Measurements from ENCODE around the gene GPX2. TPM values are rescaled to one million over a fixed set of nuclear protein-coding genes. Genes with fewer than 3 reads are reported as not detected.

Gene GPX2
- total RNA-seq, 1 donor from 2014 or later = not detected

Other genes with a start within 250 kb of the GPX2 start
- gene PLEKHG3, start 238.3 kb downstream of the GPX2 start, total RNA-seq = 0.07 TPM in 2 replicates
- gene SPTB, start 62.8 kb downstream of the GPX2 start, total RNA-seq = 0.04 and 0.10 TPM in 2 replicates
- gene CHURC1, start 28.3 kb downstream of the GPX2 start, total RNA-seq = 69.6 and 83.8 TPM in 2 replicates
- gene RAB15, start 29.6 kb upstream of the GPX2 start, total RNA-seq = 0.34 and 0.47 TPM in 2 replicates
- gene FNTB, start 44.1 kb upstream of the GPX2 start, total RNA-seq = 7.9 and 10.5 TPM in 2 replicates
- gene MAX, start 159.8 kb upstream of the GPX2 start, total RNA-seq = 115 and 116 TPM in 2 replicates

Measured in activated B cell treated with CpG ODN at 0.5 μM for 24 hours (primary cell).